Left hindlimb (tissue), 1 donor: ENCODE data around the gene C2orf92.
"Not testable (repeated sequence)": the region's sequence is repeated elsewhere in the genome, so short reads cannot be mapped to it uniquely, and the experiment has no call there.

Source experiments
- DNase-seq: peaks from one replicate; pipeline ENCODE4 v3.0.0-alpha.2; 2018

The C2orf92 gene

DNA sequence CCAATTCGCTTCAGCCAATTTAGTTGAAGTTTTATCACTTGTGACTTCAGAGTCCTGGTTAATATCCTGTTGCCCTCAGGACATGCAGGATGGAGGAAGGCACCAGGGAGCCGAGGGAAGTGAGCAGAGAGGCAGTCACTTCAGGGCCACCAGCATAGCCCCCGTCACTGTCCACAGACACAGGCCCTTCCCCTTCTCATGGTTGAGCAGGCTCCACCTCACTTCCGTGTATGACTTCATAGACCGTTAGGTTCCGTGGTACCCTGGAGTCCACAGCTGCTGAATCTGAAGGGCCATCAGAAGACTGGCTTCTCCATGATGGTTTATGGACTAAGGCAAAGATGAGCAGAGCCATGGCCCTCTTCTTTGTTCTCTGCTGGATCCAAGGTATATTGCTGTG lies at the start of gene C2orf92:
Gene C2orf92, plus strand, starts transcription at position 266 of the 400 bp plus-strand sequence. Its CDS starts 76 bp downstream, at position 342.
- DNase-seq, result no peak

DNA sequence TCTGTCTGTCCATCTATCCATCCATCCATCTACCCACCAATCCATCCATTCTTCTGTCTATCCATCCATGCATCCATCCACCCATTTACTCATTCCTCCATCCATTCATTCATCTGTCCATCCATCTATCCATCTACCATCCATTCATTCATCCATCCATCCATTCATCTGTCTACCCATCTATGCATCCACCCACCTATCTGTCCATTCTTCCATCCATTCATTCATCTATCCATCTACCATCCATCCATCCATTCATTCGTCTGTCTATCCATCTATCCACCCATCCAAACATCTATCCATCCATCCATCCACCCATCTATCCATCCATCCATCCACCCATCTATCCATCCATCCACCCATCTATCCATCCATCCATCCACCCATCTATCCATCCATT lies 49.0 kb upstream of the C2orf92 start:
- not testable (repeated sequence) for DNase-seq

DNA sequence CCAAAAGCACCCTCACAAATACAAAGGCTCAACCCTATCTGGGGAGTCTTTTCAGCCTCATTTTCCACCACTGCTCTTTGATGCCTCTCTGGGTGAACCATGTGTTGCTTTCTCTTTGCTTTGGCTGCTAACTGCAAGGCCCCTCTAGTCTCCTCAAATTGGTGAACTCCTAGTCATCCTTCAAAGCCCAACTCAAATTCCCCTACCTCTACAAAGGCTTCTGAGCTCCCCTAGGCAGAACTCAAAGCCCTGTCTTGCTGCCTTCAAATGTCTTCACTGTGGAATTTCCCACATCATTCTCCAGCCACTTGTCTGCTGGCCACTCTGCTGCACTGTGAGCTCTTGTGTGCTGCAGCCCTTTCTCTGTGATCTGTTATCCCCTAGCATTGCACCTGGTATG lies 46.5 kb upstream of the C2orf92 start:
- DNase-seq, result not testable (repeated sequence)

DNA sequence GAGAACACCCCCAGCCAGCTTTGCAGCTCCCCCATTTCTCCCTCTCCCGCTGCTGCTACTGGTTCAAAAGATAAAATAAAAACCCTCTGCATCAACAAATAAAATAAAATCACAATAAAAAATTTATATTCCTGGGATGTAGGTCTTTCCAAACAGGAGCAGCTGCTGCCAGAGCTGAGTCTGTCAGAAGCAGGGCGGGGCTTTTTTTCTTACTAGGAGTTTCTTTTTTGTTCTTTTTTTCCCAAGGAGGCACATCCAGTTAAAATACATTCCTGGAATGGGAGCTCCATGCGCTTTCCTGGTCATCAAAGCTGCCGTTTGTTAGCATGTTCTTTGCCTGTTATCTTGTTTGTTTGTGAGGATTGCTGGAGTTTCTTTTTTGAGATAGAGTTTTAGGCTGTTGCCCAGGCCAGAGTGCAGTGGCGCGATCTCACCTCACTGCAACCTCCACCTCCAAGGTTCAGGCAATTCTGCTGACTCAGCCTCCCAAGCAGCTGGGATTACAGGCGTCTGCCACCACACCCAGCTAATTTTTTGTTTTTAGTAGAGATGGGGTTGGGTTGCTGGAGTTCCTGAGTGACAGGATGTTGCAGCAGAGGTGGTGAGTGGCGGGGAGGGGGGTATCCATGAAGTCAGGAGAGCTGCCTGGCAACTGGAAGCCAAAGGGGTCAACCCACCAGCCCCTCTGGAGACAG lies 44.0 kb upstream of the C2orf92 start:
- not testable (repeated sequence) for DNase-seq

DNA sequence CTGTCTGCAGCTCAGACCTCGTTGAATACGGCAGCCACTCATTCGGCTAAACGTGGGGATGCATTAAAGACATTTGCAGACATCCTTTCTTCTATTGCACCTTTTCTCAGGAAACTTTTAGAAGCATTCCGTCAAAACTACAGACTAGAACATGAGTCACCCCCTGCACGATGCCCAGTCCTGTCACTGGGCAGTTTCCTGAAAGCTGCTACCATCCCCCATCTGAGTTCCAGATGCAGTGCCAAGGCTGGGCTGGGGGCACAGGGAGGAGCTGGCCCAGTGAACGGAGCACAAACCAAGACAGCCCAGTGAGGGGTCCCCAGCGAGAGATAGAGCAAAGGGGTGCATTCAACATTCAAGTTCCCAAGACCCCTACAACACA lies 43.5 kb upstream of the C2orf92 start:
- DNase-seq, result not testable (repeated sequence)

DNA sequence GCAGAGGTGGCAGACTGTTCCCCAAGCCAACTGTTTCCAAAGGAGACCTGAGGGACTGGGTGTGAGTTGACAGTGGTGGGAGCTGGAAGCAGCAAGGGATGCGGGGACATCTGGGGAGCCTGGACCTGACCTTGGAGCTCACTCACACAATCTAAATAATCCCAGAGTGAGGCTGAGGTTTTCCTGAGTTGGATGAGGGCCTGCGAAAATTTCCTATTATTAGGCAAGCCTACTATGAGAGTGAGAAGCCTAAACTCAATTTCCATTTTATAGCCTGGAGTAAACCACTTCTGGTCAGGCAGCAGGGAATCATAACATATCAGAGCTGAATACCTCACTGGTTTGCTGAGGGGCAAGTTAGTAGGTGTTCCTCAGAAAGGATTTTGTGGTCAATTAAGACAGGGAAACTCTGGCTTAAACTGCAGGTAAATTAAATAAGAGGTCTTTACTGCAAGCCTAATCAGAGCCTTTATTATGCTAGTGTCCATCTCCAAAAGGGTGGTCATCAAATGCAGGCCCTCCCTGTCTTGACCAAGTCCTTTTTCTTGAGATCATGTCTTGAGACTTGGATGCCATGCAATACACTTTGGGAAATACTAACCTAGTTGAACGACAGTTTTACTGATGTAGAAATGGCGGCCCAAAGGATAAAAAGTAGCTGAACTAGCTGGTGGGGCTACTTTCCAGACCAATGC lies 25.3 kb upstream of the C2orf92 start:
- no peak for DNase-seq

DNA sequence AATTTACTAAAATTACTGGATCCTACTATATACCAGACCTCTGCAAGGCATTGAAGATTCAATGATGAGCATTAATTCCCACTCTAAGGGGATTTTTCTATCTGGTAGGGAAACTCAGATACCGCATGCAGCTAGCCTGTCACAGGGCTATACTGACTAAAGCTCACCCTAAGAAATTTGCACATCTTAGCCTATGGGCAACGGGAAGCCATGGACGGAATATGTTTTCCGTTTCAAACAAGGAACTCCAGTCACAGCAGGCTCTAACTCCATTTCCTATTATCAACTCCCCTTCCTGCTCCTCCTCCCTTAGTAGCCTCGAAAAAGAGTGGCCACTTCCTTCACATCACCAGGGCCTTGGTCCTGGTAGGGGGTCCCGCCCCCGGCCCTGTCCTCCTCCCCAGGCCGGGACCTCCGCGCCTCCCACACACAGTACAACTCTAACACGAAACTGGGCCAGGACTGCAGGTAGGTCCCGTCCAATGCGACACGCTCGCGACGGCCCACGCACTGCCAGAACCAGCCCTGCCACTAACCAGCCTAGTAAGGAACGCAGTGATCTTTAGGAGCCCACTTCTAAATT lies 24.3 kb upstream of the C2orf92 start:
- no peak for DNase-seq

DNA sequence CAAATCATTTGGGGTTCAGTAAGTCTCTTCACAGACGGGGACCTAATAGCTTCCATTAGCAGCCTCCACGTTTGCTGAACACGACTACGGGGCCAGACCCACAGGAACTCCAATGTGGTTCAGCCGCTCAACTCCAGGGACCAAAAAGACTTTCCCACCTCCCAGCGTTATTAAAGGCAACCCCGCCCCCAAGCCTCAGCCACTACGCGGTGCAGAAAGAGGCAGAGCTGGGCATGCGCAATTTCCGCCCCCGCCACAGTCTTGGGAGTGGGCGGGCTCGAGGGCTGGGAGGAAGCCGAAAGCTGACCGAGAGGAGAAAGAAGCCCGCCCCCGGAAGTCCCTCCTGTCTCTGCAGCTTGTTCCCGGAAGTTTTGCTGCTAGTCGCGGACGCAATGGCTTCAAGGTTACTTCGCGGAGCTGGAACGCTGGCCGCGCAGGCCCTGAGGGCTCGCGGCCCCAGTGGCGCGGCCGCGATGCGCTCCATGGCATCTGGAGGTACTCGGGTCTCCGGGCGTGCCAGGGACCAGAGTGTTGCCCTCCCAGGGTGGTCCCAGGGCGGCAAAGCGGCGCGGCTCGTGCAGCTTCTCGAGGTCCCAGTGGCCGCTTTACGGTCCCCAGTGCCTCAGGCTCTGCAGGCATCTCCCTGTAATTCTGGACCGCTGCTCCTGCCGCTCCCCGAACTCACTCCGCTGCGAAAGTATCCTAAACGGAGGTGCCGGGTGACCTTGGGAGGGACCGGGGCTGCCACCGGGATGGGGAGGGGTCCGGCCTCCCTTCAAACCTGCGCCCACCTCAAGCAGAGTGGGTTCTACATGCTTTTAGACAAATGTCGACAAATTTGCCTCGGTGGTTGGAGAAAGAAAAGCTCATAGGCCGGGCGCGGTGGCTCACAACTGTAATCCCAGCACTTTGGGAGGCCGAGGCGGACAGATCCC lies 23.6 kb upstream of the C2orf92 start, which contains the start of gene COX5B:
Gene COX5B, plus strand, starts transcription at position 368 of the 935 bp plus-strand sequence. Its CDS starts 25 bp downstream, at position 393.
- DNase-seq, result peak; percentile 99

DNA sequence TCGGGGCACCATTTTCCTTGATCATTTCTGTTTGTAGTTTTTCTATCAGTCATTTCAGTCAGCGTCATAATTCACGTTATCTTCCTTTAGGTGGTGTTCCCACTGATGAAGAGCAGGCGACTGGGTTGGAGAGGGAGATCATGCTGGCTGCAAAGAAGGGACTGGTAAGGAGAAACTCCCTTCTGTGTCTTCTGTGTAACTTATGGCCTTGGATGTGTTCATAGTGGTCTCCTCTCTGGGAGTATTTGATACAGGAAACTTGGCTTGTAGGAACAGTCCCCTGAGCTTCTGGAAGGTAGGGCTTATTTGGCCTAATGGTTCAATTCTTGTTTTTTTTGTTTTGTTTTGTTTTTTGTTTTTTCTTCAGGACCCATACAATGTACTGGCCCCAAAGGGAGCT lies 22.5 kb upstream of the C2orf92 start:
- DNase-seq, result no peak

DNA sequence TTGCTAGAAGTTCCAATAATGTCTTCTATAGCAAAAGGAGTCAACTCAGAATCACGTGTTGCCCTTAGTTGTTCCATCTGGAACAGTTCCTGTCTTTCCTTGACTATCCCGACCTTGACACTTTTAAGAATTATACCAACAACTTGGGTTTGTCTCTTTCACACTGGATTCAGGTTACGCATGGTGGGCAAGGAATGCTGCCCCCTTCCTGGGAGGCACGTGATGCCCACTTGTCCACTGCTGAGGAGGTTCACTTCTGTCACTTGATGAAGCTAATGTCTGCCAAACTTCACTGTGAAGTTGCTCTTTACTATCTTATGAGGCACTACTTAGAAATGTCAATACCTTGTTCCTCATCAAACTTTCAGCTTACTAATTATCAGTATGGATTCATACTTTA lies 18.4 kb upstream of the C2orf92 start:
- DNase-seq, result no peak

DNA sequence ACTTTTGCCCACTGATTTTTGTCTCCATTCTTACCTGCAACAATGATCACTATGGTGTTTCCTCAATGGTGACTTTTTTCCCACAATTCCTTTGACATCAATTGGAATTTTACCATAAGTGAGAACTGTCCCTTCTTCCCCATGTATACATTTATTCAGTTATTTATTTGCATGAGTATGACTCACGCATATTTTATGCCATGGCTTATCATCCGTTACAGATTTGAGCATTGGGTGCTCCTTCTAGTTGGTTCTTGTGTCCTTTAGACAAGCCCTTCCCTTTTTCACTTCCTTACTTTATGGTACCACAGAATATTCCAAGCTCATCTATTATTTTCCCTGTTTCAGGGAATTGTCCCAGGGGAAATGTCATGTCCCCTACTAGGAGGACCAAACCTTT lies 16.0 kb upstream of the C2orf92 start:
- no peak for DNase-seq

DNA sequence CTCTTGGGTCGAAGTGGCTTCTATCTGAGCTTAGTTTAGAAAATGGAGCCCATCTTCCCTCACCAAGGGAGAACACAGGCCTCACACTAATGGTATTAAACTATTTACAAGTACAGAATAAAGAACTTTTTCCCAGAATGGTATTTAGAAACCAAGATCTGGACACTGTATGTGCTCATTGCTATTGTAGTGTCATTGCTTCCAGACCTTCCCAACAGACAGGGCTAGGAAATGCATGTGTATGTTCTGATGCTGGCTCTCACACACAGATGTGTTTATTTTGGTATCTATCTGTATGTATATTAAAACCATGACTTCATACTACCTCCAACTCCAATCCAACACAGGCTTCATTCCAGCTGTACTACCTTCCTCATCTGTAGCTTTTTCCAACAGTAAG lies 15.6 kb upstream of the C2orf92 start:
- no peak for DNase-seq

DNA sequence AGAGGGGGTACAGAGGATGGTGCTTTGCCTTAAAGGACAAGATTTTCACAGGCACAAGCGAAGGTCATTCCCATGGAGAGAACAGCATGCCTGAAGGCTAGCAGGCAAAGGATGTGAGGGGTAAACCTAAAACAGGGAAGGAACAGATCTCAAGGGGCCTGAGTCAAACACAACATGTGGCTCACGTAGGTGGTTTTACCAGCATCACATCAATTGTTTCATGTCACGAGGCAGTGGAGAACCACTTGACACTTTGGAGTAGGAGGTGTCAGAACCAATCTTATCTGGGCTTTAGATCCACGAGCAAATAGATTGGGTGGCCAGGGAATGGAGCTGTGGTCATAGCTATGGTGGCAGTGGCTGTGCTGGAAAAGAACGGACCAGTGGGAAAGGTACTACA lies 15.2 kb upstream of the C2orf92 start:
- DNase-seq, result no peak

DNA sequence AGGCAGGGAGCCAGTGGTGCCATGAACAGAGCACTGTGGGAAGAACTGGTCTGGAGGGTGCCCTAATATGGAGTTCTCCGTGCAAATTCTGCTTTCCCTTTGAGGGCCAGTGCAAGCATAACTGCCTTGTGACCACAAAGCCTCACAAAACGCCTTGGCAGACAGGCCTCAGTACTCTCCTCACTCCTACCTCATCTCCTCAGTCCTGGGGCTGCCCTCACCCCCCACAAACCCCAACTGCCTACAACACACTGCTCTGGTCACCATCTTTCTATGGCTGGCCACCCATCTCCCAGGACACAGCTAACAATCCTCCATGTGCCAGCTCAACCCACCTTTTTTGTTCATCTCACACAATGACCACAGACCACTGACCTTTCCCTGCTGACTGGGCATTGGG lies 14.7 kb upstream of the C2orf92 start:
- DNase-seq, result no peak

DNA sequence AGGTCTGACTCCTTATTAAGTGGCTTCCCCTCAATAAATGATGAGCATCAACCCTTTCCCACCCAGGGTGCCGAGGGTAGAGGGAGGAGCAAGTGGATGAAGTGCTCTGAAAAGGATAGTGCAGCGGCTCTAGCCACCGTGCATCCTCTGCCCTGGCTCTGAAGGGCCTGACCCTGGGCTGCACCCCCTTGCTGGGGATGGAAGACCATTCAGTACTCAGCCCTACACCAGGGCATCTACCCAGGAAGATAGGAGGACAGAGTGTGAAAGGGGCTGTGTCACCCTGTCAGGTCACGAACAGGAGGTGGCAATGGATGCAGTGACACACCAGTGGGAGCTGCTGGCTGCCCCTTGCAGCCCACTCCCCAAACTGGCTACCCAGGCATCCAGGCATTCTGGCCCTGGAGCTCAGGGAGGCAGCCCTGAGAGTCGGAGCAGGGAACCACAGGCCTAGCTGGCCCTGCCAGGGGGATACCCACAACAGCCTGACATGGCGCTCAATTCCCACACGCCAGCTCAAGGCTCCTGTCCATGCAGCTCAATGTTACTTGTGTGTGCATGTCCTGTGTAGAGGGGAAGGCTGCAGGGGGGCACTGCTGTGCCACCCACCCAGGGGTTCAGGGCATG lies 13.3 kb upstream of the C2orf92 start:
- no peak for DNase-seq

DNA sequence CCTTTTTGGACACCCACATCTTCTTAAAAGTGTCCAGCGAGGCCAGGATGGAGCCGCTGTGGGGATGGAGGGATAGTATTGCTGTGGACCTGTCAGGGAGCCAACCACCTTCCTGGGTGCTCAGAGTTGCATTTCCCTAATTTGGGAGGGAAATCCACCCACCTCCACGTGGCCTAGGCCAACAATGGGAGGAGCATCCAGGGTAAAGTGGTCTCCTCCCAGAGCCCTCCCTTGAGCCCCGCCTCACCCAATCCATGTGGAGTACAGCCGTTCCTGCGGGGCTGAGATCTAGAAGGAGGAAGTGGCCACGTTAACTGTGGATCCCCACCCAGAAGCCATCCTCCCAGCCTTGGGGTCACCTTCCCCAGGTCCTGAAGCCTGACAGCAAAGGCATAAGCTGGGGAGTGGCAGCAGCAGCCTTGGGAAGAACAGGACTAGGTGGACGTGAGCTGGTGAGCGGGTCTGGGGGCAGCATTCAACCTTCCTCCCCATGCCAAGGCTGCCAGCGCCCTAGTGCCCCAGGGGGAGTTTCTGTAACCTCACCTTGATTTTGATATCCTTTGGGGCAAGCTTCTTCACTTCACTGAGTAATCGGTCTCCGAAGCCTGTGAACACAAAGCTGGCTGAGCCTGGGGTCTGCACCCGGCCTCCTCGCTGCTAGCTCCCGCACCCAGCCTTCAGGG lies 12.5 kb upstream of the C2orf92 start:
- no peak for DNase-seq

DNA sequence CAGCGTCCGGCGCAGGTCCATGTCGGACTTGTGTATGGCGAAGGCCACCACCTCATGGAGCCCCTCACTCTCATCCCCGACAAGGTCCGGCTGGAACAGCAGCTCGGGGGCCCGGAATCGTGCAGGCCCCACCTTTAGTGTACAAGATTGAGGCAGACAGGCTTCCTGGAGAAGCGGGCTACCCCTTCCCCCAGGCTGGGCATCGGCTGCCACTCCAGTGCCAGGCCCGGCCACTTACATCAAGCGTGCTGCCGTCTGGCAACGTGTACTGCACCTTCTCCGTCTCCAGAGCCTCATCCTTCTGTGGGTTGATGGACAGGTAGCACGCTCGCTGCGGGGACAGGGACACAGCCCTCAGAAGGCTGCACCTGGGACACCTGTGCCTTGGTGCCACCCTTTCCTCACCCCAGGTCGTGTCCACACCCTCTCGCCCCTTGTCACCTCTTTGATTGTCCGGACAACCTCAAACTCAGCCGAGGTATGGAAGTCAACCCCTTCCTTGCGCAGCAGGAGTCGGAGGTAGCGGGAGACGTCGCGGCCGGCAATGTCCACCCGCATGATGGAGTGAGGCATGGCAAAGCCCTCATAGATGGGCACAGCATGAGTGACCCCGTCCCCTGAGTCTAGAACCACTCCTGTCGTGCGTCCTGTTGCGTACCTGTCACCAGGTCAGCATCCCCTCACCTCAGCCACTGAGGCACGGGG lies 11.4 kb upstream of the C2orf92 start:
- DNase-seq, result no peak

DNA sequence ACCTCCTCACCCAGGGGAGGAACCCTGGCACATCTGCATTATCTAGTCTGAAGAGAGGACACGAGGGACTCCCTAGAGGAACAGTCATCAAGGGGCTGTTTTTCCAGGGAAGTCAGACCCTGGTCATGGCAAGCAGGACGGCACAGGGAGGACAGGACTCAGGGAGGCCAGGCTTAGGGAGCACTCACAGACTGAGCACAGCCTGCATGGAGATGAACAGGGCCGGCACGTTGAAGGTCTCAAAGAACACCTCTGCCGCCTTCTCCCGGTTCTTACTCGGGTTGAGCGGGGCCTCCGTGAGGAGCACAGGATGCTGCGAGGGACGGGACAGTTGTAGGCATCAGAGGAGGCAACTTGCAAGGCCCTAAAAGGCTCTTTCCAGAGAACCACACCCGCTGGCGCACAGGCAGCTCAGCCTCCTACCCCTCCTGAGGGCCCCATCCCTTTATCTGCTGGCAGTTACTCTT lies 10.8 kb upstream of the C2orf92 start:
- DNase-seq, result no peak

DNA sequence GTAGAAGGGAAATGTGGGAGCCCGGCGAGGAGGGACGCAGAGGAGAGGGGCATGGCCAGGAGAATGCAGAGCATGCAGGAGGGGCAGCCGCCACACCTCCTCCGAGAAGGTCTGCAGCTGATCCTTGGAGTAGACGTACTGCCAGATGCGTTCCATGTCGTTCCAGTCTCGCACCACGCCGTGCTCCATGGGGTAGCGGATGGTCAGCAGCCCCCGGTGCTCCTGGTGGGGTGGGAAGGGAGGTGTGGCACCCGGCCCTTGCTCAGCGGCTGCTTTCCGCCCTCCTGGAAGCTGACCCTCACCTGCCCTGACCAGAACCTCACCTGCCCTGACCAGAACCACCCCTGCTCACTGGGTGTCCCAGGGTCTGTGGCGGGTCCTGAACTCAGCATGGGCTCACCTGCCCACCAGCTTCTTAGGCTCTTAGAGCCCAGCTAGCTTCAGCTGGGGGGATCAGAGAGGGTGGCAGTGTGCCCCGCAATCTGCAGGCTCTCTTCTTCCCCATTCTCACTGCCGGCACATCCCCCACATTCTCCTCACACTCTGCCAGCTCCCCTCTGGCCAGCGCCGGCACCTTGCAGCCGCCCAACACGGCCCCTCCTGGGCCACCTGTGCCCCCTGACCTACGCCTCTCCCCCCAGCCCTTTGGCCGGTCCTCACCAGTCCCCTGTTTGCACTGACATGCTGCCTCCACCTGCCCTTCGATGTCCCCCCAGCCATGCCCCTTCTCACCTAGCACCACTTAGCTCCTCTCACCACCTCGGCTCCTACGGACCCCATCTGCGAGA lies 10.1 kb upstream of the C2orf92 start:
- DNase-seq, result no peak
